SK-MEL-5 (cell line): ENCODE measurements around the gene LY86. TPM values are rescaled to one million over a fixed set of nuclear protein-coding genes. Genes with fewer than 3 reads are reported as not detected.
A peak's percentile ranks its signal among the peaks of the same experiment; 100 is the strongest.

Experiments
- DNase-seq: peaks from one replicate; pipeline ENCODE4 v3.0.0-alpha.2; 2016; ENCODE audit warnings: low read depth, low spot score
- in situ Hi-C: cut with HindIII; loops from 2 replicates; pipeline ENCODE4 v1.10.0; 2016; ENCODE audit warnings: low sequenced_read_pairs, high pct_unique_total_duplicates, low pct_unique_long_range_greater_than_20kb
- total RNA-seq: library from RNA; depleted of rRNA; stranded (reverse); fragments of >200 nt; shearing (Covaris generic); gene quantifications from 2 replicates; pipeline ENCODE4 v1.2.3, GENCODE V29; 2014

Gene LY86
- total RNA-seq, 1 experiment from 2014 or later: not detected

DNA sequence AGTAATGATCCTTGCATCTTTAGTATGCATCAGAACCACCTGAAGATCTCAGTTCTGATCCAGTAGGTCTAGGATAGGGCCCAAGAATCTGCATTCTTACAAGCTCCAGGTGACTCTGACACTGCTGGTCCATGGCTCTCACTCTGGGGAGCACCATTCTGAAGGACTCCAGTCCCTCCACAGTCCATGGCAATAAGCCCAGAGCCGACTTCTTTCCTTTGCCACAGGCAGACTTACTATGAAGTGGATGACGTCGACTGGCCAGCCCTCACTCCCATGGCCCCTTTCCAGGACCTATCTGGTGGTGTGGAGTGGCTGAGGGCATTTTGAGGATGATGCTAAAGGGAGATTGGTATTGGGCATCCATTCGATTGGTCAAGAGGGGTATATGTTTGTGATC, 21.8 kb upstream of the LY86 start:
- DNase-seq: no peak
- in situ Hi-C loops: no loop called here

DNA sequence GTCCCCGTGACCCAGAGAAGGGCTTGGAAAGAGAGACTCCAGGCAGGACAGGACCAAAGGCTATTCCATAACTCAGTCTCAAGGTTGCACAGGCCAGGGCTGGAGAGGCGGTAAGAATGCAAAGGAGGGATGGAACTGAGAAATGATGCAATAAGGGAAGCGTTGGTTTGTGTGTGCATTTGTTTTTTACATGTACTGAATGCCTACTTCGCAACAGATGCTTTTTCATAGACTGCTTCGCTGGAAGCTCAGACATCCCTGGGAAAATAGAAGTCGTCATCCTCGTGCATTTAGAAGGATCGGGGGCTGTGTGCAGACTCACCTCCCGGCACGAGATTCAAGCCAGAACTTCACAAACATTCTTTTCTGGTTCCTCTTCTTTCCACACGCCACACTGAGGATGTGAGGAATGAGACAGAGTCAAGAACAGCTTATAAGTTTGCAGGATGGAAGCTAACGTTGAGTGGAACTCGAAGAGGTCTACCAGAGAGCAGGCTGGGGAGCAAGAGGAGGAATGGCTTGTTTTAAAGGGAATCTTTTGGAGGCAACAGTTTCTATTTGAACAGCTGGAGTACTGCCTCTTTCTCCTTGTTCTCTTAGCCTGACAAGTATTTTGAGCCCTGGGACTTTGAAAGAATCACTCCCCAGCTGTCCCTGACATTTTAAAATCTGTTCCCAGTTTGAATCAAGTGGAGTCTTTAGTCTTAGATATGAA, 19.3 kb upstream of the LY86 start:
- DNase-seq: no peak
- in situ Hi-C loops: no loop called here

DNA sequence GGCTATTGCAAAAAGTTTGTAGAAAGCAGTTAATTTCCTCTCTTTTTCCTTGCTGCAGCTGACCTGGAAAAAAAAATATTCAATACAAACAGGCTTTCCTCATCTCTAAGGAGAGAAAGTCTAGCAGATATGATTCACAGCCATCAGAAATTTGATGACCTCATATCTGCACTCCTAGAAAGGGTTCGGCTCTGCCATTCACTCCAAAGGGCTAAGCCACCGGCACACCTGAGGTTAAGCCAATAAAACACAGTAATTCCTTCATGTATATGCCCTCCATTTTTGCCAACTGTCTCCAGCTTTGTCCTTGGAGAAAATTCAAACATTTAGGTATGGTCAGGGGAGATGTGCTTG, 18.7 kb upstream of the LY86 start:
- in situ Hi-C loops: no loop called here
- DNase-seq: no peak

DNA sequence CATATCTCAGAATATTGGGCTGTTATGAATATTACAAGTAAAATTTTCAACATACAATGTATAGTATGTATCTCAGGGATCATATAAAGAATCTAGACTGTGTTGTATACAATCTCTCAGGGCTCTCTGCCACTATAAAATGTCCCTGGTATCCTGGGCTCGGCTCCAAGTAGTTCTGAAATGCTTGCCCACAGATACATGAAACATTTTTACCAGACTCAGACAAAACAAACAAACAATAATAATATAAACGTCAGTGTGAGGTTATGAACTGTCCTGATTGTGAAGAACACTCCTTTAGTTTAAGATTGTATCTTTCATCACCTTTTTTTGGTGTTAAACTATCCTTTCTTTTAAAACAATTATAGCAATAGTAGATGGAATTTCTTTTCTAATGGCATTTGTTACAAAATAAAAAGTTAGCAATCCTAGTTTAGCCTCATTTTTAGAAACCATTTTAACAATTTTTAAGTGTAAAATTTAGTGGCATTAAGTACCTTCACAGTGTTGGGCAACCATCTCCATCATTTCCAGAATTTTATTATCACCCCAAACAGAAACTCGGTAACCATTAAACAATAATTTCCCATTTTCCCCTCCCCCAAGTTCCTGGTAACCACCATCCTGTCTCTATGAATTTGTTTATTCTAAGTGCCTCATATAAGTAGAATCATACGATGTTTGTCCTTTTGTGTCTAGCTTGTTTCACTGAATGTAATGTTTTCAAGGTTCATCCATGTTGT, 17.4 kb upstream of the LY86 start:
- in situ Hi-C loops: no loop called here
- DNase-seq: no peak

DNA sequence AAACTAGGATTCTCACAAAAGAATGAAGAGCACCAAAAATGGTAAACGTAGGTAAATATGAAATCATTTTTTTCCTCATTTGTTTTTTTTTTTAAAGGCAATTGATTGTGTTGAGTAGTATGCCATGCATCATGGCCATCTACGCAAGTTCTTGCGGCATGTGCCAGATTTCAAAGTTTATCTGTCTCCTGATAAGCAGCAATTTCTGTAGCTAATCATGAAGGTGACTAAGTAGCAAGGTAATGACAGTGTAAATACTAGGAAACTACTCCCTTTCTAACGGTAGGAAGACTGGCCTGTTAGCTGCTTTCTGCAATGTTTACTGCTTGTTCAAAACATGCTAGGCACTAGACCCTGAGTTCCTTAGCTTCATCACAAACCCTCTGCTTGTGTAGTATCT, 13.4 kb upstream of the LY86 start:
- no peak for DNase-seq
- in situ Hi-C loops: no loop called here

DNA sequence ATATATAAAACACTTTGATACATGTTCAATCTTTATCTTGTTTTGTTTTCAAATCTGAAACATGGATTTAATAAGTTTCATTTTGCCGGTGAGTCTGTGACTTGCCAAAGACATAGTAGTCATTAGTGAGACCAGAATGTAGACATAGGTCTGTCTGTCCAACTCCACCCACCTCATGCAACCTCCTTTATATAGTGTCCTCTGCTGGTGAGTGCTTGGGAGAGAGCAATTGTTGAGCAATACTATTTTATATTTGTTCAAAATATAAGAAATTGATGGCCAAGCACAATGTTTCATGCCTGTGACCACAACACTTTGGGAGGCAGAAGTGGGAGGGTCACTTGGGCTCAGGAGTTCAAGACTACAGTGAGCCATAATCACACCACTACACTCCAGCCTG, 10.8 kb upstream of the LY86 start:
- in situ Hi-C loops: no loop called here
- DNase-seq: peak; percentile 27

DNA sequence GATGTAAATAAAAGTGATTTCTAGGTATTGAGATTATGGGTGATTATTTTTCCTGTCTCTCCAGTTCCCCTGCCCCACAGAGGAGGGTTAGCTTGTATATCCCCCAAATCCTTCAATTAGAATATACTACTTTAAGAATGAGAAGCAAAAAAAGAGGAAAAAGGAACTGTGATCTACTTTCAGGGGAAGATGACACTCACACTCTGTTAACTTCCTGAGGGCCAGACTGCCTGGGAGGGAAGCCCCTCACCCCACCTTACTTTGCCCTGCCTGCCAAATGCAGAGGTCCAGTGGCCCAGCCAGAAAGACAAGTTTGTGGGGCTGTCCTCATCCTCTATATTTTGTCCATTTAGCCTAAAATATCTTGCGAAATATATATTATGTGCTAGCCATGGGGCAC, 9.2 kb upstream of the LY86 start:
- in situ Hi-C loops: no loop called here

DNA sequence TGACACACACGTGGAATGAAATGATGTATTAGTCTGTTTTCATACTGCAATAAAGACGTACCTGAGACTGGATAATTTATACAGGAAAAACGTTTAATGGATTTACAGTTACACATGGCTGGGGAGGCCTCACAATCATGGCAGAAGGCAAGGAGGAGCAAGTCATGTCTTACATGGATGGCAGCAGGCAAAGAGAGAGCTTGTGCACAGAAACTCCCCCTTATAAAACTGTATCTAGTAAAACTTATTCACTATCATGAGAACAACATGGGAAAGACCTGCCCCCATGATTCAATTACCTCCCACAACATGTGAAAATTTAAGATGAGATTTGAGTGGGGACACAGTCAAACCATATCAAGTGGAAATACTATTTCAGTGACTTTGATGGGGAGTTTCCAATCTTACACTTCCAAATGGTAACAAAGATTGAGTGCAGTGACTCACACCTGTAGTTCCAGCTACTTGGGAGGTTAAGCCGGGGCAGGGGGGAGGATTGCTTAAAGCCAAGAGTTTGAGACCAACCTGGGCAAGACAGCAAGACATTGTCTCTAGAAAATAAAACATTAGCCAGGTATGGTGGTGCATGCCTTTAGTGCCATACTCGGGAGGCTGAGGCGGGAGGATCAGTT, 8.2 kb upstream of the LY86 start:
- no peak for DNase-seq
- in situ Hi-C loops: no loop called here

More for the DNA sequence above, 9.2 kb upstream of the LY86 start:
- DNase-seq: no peak

DNA sequence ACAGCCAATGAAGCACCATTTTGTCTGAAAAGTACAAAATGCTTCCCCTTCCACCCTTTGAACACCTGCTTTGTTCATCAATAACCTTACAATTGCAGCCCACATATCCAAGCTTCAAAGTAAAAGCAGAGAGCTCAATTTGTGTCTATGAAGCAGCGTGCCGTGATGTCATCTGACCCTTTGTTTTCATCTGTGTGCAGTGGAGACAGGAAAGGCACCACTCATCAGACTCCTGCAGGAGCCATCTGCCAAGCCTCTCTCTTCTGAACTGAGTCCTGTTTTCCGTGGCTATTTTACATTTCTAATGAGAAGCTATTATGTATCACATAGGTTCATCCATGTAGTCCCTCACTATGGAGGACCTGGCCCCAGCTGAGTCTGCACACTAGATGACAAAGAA, 7.5 kb upstream of the LY86 start:
- no peak for DNase-seq
- in situ Hi-C loops: no loop called here

DNA sequence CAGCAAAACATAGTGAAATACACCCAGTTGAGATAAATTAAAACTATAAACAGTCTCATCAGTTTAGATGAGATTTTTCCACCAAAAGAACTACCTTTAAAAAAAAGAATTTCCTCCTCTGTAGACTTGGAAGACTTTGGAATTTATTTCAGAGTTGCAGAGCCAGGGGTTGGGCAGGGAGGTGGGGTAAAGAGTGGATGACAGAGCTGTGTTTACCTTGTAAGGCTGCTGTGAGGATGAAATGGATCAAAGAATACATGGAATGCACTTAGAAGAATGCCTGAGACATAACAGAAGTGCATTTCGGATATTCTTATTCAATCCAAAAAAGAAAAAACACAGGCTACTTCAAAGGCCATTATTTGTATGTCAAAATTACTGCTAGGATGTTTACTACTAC, 6.4 kb upstream of the LY86 start:
- in situ Hi-C loops: no loop called here
- no peak for DNase-seq

DNA sequence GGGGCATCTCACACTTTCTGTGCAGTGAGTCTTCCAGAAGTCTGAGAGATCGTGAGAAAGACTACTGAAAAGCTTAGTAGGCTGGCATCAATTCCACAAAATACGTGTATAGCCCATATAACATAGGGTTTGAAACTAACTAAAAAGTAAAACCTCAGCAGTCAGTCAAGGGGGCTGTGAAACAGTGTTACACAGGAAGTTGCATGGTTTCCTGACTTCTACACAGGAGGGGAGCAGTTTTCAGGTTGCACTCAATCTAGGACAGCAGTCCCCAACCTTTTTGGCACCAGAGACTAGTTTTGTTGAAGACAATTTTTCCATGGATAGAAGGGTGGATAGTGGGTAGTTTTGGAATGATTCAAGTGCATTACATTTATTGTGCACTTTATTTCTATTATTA, 4.7 kb upstream of the LY86 start:
- DNase-seq: peak; percentile 20
- in situ Hi-C loops: no loop called here

DNA sequence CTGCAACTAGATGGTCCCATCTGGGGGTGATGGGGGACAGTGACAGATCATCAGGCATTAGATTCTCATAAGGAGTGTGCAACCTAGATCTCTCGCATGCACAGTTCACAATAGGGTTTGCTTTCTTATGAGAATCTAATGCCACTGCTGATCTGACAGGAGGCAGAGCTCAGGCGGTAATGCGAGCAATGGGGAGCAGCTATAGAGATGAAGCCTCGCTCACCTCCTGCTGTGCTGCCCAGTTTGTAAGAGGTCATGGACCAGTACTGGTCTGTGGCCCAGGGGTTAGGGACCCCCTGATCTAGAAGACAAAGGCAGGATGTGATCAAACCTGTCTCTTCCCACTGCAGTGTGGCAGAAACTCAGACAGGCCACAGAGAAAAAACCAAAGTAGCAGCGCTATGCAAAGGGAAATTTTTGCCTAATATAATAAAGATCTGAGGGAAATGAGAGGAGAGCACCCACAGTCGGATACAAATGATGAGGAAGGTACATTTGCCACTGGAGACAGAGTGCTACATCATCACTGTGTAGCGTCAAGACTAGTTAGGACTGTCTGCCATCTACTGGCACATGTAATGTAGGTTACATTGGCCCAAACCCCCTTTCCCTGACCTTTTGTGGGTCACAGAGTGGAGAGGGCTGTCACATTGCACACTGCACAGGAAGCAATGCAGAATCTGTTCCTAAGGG, 4.1 kb upstream of the LY86 start:
- peak; percentile 15 for DNase-seq
- in situ Hi-C loops: no loop called here

DNA sequence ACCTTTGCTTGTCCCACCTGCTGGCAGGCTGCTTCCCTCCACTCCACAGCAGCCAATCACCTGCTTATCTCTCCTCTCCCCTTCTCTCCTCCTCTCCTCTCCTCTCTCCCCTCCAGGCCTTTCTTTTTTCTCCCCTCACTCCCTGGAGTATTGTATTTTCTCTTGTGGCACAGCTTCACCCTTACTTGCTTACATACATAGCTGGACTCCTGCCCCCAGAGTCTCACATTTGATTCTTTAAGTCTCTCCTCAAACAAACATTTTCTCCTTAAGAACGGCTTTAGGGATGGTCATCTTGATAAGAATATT, 3.6 kb upstream of the LY86 start:
- in situ Hi-C loops: no loop called here
- no peak for DNase-seq

DNA sequence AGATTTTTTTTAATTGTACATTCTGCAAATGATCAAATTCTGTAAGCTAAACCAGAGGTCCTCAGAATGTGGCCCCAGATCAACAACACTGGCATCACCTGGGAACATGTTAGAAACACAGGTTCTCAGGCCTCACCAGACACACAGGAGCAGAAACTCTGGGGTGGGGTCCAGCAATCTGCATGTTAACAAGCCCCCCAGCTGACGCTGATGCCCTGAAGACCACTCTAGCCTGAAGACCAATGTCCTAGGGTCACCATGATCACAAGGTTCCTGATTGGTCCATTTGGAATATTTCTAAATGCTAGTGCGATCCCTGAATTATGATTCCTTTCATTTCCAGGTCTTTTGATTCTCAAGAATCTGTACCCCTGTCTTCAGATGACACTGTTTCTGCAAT, 2.4 kb upstream of the LY86 start:
- in situ Hi-C loops: no loop called here
- DNase-seq: no peak

DNA sequence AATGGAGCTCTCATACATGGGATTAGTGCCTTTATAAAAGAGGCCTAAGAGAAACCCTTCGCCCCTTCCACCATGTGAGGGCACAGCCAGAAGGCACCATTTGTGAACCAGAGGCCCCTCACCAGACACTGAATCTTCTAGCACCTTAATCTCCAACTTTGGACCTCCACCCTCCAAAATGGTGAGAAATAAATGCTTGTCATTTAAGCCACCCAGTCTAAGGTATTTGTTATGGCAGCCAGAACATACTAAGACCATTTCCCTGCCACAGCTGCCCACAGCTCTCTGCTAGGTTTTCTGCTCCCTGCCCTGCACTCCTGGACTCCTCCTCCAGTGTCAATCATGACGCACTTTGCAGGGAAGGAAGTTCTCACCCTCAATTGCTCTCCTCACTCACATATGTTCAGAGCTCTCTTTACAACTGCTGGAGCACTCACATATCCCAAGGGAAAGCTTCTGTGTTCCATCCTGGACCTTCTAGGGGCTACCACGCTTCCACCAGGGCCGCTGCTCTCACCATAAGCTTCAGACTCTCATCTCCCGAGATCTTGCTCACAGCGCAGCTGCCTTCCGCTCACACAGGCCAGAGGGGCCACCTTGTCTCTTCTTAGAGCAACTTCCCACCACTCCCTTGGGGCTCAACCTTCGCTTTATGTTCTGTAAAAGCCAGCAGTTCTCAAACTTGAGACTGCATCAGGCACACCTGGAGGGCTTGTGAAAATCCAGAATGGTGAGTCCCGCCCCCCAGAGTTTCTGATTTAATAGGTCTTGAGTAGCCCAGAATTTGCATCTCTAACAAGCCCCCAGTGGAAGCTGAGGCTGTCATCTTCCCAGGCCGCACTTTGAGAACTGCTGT, 1.6 kb upstream of the LY86 start:
- no peak for DNase-seq
- in situ Hi-C loops: no loop called here

DNA sequence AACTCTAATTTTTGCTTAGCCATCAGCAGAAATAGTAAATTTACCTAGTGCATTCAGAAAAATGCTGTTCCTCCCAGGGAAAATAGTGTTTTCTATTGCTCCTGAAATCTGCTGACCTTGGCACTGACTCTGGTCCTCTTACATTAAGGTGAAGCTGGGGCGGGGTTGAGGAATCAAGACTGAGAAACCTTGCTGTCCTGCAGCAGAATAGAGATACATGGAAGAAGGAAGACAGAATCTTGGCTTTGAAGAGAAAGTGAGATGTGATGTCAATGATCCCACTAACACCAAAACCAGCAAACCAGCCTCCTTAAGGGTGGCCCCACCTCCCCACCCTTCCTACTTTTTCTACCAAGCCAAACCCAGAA, 840 bp upstream of the LY86 start:
- DNase-seq: no peak
- in situ Hi-C loops: no loop called here

DNA sequence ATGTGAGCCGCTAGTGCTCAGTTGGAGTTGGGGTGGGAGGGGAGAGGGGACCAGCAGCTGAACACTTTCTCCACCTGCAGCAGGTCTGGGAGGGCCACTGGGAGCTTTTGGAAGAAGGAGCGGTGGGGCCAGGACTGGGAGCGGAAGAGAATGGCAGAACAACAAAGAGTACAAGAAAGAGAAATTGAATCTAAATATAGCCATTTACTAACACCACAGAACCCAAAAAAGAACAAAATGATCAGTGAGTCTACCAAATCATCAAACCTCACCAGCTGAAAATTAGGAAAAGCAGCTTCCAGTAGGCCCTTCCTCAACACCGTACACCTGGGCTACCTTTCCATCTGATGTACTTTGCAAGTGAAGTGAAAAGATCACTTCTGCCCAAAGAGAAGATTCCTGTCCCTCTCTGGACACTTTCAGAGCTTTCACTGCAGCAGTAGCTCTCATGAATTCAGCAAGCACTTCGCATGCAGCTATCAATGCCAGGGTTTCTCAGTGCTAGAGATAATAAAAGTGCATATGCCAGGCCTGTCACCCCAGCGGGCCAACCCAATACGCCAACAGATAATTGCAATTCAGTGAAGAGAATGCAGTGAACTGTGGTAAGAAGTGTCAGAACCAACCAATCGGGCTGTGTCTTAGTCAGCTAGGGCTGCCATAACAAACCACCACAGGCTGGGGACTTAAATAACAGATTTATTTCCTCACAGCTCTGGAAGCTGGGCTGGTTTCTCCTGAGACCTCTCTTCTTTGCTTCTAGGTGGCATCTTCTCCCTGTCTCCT, 597 bp downstream of the LY86 start:
- in situ Hi-C loops: no loop called here
- no peak for DNase-seq
